Keratinocyte (primary cell): ENCODE measurements around the gene TTBK1.

Experiments used
- EZH2 ChIP-seq: IDR thresholded peaks from one replicate; pipeline ENCODE4 v1.6.1; 2012; ENCODE audit warnings: inconsistent platforms, mild to moderate bottlenecking, low read length, moderate library complexity
- TF ChIP-seq, protein P1 (sequence below), 3 experiments: IDR thresholded peaks in 1 of 3; conservative IDR thresholded peaks in 1 of 3; optimal IDR thresholded peaks in 1 of 3; 2 replicates in 2 of 3; 3 replicates in 1 of 3; pipeline versions ENCODE3 to v1.5.1; 2011; ENCODE audit warnings: low read length in 3 of 3, mild to moderate bottlenecking in 3 of 3, moderate library complexity in 2 of 3, control low read depth in 1 of 3, inconsistent platforms in 1 of 3; ENCODE audit not compliant: insufficient read depth in 2 of 3; ENCODE audit errors: extremely low read depth in 1 of 3

DNA sequence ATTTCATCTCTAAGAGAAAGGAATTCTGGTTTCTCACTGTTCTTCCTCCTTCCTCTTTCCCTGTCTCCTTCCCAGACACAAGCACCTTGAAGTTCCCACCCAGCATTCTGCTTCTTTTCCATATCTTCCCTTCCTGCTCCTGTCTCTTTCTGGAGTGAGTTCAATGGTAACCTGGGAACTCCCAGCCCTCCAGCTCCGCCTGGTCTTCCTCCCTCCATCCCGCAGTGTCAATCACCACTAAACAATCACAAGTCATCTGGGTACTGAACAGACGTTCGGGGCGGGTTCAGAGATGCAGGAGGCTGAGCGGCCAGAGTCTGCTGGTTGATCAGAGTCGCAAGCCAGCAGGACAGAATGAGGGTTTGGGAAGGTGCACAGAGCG, 7.7 kb downstream of the TTBK1 start:
- TF ChIP-seq, protein P1, sequence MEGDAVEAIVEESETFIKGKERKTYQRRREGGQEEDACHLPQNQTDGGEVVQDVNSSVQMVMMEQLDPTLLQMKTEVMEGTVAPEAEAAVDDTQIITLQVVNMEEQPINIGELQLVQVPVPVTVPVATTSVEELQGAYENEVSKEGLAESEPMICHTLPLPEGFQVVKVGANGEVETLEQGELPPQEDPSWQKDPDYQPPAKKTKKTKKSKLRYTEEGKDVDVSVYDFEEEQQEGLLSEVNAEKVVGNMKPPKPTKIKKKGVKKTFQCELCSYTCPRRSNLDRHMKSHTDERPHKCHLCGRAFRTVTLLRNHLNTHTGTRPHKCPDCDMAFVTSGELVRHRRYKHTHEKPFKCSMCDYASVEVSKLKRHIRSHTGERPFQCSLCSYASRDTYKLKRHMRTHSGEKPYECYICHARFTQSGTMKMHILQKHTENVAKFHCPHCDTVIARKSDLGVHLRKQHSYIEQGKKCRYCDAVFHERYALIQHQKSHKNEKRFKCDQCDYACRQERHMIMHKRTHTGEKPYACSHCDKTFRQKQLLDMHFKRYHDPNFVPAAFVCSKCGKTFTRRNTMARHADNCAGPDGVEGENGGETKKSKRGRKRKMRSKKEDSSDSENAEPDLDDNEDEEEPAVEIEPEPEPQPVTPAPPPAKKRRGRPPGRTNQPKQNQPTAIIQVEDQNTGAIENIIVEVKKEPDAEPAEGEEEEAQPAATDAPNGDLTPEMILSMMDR (optimal IDR thresholded peaks at IDR 0.05 in 1 of 3, IDR thresholded peaks at IDR 0.05 in 1 of 3, conservative IDR thresholded peaks at IDR 0.05 in 1 of 3; ENCODE audit: extremely low read depth in 1 of 3, insufficient read depth in 2 of 3, low read length in 3 of 3): no peak
- TF ChIP-seq EZH2: no peak
